ENCODE measurements around the gene YWHAH. TPM values are rescaled to one million over a fixed set of nuclear protein-coding genes. Genes with fewer than 3 reads are reported as not detected.

YWHAH gene
- total and polyA plus RNA-seq, 2 of the 8 experiments (the other 6 are each of a cell fraction or from before 2014, with no cell fraction given) = 146 to 247 TPM

- TF ChIP-seq CEBPB (IDR thresholded peaks at IDR 0.05; ENCODE audit: low read depth, low read length) (no peak), HDAC2 (IDR thresholded peaks at IDR 0.05; ENCODE audit: borderline replicate concordance in 1 of 2, low read depth in 2 of 2, low read length in 2 of 2) (no peak), CTBP2 (IDR thresholded peaks at IDR 0.05; ENCODE audit: borderline replicate concordance, insufficient read depth, insufficient read length, low read length) (no peak), E2F6 (IDR thresholded peaks at IDR 0.05) (no peak), JUND (IDR thresholded peaks at IDR 0.05; ENCODE audit: low read length) (no peak), POU5F1 (IDR thresholded peaks at IDR 0.05; ENCODE audit: low read depth, low read length) (no peak)
These were observed 18.3 kb upstream of the YWHAH start (continued) for GRCh38 chr22:31926024-31926423.

Data from H1 (cell line).